ENCODE data around the gene FYN.

FYN gene

DNA sequence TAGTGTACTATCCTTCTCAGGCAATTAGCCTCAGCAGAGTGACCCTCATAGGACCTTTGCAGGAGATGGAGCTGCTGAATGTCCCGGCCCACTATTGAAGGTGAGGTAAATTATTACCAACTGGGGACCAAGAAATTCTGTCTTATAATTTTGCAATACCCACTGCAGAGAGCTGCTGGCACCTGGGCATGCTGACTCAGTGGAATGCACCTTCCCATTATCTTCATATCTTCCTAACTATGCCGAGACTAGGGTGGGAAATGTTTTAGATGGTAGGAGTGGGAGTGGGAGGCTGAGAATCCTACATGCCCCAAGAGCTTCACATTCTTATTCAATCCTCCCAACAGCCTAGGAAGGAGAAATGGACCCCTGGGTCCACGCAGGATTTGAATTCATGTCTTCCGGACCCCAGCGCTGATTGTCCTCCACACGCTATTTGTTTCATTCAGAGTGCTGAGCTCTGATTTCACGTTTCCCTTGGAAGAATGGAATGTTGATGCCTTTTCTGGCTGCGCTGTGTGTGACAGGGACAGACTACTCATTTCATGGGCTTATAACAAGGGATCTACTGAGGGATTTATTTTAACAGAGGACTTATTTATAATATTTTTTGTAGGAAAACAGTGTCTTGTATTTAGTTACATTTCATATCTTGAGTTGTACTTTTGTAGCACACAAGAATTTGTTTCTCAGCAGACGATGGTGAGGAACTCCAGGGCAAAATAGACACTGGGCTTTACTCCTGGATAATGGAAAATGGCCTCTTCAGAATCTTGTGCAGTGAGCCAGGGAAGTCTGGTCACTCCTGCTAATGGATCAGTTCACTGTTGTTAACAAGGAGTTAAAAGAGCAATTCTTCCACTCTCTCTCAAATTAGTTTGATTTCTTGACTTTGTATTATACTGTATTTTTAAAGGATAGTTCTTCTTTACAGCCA is 66.4 kb downstream of the FYN start:
- no peak for DNase-seq (ENCODE audit: low read depth)

DNA sequence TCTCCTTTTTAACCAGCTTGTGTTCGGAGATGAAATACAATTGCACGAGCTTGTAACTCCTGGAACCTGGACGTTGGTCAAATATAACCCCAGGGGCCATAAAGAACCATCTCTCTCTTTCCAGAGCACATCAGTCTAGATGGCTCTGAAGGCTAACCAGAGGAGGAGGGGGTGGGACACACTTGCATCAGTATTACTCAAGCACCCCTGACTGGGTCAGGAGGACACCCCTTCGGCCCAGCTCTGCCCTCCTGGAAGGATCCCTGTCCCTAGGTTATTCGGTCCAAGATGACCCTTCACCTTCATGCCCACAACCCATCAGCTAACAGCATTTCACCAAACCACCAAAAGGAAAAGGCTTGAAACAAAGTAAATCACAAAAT is 67.1 kb downstream of the FYN start:
- no peak for DNase-seq (ENCODE audit: low read depth)

DNA sequence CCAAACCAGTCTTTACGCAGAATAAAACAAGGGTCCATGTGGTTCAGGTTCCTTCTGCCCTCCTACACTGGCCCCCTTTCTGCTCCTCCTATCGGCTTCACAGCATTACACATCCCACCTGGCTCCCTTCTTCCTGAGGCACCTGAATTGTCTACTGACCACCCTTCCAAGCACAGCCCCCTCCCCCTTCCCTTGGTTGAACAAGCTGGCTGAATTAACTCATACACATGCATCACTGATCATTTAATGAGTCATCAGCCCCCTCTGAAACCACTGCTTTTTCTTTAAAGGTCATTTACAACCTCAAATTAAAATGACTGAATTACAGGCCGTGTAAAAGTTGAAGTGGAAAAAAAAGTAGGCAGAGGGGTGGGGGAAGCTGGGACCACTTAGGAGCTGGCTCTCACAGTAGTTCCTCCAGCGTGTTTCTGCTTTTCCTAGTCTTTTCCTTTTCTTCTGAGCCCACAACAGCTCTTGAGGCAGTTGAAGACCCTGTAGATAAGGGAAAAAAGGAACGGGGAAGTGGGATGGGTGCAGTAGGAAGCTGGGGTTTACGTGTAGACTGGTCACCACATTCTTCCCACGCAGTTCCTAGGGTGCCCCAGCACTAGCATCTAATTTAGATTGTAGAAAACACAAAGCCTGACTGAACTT is 67.6 kb downstream of the FYN start:
- DNase-seq (ENCODE audit: low read depth): no peak

DNA sequence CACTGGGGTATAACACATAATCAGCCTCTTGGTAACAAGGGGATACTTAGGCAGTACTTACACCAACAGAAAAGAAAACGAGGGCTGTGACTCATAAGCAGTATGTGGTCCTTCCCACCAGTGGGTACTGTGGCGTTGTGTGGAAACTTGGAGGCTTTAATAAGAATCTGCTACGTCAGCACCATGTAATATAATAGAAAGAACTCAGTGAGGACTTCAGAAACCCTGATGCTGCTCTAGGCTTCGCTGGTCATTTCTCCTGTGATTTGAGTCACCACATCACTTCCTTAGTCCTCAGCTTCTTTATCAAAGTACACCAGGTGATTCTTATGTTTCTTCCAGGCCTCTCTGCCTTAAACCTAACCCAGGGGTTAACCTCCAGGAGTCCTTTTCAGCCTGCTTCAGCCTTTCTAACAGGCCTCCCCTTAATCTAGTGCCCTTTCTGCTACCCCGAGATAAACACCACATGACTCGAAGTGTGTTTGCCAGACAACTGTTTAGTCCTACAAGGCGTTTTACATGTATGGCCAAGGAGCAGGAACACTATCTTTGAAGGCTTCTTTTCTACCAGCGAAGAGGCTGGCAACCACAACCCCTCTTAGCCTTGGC is 68.5 kb downstream of the FYN start:
- DNase-seq (ENCODE audit: low read depth): peak; percentile 65

DNA sequence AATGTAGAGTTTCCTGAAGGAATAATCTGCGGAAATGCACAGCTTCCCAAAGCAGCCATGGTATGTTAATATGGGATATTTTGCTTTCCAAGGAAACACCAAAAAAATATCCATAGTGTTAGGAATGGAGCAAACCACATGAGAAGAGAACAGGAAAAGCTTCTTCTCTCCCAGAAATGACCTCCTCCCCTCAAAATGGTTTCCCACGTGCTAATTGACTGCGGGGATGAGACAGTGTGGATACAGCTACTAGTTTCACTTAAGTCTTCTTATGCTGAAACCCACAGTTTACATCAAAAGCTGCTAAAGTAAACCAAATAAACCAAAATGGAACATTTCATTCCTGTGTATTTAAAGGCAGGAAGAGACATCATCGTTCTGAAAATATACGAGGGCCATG is 69.4 kb downstream of the FYN start:
- no peak for DNase-seq (ENCODE audit: low read depth)

DNA sequence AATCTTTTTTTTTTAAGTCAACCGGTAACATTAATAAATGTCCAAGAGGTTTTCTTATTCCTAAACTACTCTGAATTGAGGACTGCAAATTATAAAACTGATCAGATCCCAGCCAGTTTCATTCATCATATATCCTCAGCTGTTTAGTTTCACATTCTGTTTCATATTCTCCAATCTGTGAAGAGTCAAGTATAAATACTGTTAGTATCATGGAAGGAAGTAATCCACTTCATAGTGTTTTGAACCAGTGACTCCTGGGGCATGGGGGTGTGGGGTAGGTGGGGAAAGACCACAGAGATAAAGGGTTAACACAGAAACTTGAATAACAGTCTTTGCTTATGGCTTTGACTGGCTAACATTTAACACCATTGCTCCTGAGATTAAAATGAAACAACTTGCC is 69.9 kb downstream of the FYN start:
- DNase-seq (ENCODE audit: low read depth): no peak

DNA sequence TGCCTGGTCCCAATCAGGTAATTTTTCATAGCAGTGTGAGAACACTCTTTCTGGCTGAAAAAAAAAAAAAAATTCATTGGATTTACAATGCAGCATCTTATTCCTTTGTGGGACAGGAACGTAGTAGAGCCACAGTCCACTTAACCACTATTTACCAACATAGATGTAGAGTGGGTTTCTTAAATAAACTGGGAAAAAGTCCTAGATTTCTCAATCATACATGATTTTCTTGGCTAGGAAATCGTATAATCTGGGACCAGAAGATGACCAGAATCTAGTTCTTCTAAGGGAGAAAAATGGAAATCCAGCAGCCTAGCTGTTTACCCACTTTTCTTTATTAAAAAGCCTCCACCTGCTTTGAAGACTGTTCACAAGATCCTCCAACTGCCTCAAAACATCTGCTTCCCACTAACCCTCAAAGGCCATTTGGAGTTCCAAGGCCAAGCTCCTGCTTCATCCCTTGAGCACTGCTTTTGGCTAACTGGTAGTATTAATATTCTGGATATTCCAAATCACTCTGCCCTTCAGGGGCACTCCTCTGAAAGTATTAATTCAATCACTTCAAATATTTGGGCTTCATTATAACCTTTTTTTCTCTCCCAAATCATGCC is 70.4 kb downstream of the FYN start:
- DNase-seq (ENCODE audit: low read depth): no peak

DNA sequence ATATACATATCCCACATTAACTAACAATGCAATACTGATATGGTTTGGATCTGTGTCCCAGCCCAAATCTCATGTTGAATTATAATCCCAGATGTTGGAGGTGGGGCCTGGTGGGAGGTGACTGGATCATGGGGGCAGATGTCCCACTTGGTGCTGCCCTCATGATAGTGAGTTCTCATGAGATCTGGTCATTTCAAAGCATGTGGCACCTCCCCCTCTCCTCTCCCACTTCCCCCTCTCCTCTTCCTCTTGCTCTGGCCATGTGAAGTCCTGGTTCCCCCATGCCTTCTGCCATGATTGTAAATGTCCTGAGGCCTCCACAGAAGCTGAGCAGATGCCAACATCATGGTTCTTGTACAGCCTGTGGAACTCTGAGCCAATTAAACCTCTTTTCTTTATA is 71.2 kb downstream of the FYN start:
- no peak for DNase-seq (ENCODE audit: low read depth)

DNA sequence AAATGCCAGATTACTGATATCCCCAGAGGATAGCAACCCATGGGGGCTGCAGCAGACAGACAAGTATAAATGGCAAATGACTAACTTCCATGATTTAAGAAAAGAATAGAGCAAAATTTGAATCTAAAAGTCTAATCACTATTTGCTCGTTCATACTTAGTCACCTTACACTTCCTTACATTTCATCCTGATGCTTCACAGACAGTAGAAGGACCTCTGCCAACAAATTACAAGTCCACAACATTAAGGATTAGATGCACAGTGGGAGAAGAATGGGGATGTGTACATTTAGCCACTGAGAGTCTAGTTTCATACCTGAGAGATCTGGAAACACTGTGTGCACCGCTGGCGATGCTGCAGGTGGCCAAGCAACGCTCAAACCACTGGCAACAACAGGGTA is 72.4 kb downstream of the FYN start:
- no peak for DNase-seq (ENCODE audit: low read depth)

DNA sequence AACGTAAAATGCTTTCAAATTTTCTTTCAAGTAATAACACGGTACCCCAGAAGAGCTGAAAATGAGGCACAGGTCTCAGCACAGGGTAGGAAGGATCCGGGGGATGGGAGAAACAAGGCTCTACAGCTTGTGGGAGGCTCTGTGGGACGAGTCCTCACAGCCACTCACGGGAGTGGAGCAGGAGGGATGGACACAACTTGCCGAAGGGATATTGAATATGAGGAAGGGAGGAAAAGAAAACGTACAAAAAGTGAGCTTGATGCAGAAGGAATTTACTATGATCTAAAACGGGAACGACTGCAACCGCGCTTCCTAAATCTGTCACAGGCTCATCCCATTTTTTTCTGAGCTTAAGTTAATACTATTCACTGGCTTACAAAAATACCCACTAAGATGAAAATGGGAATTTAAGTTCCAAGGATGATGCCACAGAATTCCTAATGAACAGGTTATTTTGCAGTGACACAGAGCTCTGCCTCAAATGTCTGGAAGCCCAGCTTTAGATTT is 72.9 kb downstream of the FYN start:
- no peak for DNase-seq (ENCODE audit: low read depth)

DNA sequence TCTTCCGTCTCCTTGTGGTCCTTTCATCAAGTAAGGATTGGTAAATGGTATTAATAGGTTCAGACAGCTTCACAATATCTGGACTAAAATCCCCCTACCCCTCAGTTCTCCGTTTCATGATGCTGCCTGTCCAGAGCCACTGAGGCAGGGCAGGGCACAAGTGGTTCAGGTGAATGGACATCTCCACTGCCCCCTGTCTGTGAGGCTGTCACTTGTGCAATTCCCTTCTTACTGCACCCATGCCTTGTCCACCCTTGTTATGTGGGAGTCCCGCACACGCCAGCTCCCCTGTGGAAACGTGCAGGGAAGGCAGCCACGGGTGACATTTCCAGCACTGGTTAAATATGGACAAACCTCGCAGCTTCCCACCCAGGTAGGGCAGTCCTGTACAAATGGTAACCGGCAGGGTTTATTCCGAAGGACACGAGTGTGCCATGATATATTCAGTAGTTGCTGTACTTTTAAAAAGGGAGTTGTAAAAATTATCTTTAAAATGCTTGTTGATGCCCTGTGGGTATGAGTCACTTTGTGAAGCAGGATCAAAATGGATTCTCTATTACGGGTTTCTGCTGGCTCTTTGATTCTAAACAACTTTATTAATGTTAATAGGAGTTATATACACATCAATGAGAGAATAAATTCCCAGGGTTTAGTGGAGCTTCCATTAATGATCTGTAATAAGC is 73.5 kb downstream of the FYN start:
- no peak for DNase-seq (ENCODE audit: low read depth)

DNA sequence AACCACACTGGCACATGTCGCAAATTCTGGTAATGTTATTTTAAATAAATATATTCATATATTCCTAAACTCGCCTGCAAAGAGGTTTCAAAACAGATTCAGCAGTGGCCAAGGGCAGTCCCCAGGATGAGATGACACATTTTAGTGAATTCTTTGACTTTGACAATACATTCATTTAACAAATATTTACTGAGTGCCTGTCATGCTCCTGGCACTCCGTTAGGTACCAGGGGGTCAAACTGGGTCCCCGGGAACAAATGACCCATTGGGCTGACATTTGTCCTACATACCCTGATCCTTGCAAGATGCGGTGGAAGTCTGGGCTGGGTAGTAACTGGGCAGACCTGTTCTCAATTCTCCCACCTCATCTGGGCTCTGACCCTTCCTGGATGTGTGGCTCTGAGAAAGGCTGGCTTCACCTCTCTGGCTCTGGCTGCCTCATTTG is 74.9 kb downstream of the FYN start:
- no peak for DNase-seq (ENCODE audit: low read depth)

DNA sequence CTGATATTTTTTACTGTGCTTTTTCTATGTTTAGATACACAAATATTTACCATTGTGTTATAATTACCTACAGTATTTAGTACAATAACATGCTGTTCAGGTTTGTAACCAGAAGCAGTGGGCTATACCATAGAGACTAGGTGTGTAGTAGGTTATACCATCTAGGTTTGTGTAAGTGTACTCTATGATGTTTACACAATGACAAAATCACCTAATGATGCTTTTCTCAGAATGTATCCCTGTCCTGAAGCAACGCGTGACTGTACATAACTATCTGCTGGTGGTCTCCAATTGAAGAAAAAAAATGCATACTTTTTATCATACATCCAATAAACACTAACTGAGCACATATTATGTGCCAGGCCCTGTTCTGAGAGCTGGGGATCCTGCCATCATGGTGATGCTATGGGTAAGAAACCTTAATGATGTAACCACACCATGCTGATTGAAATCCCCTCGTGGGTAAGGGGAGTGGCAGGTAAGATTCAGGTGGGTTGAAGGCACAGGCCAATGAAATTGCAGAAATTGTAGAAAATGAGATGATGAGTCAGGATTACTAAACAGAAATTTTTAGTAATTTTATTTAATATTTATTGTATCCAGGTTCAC is 76.8 kb downstream of the FYN start:
- no peak for DNase-seq (ENCODE audit: low read depth)

DNA sequence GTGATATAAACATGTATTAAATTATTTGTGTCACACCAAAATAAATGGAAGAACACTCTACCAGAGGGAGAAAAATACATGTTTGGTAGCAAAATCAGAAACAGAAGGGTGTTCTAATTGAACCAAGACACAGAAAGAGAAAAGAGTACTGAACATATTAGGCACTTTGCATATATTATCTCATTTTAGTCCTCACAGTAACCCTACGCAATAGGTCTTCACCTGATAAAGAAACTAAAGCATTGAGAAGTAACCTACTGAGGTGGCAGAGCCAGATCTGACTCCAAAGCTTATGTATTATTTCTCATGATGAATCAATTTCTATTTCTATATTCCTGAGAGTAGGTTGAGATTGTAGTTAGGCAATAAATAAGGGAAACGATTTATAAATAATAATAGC is 77.7 kb downstream of the FYN start:
- DNase-seq (ENCODE audit: low read depth): no peak

DNA sequence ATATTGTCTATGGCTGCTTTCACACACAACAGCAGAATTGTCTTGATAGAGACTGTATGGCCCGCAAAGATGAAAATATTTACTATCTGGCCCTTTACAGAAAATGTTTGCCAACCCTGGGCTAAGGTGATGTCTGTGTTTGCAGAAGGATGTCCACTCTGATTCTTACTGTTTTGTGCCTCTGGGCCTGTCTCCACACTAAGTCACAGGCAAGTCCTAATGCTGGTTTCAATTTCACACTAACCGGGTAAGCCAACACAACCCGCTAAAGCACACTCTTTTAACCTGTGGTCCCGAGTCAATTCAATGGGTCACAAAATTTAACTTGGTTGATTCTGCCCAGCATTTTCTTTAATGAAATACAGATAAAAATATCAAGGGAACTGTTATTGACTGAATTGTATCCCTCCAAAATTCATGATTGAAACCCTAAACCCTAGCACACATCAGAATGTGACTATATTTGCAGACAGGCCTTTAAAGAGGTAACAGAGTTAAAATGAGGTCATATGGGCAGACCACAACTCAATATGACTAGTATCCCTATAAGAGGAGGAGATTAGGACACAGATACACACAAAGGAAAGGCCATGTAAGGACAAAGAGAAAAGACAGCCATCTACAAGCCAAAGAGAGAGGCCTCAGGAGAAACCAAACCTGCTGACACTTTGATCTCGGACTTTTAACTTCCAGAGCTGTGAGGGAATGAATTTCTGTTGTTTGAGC is 78.4 kb downstream of the FYN start:
- DNase-seq (ENCODE audit: low read depth): no peak

DNA sequence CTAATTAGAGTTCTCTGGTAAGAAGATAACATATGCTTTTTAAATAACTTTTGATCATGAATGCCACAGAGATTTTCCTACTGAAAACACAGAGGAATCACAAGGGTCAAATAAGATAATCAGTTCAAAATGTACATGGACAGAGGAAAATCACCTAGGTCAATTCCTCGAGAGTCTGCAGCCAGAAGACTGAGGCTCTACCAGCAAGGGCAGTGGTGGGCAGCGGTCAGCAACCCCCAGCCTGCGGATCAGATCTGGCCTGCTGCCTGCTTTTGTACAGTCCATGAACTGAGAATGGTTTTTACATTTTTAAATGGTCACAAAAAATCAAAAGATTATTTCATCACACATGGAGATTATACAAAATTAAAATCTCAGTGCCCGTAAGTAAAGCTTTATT is 79.0 kb downstream of the FYN start:
- DNase-seq (ENCODE audit: low read depth): no peak

DNA sequence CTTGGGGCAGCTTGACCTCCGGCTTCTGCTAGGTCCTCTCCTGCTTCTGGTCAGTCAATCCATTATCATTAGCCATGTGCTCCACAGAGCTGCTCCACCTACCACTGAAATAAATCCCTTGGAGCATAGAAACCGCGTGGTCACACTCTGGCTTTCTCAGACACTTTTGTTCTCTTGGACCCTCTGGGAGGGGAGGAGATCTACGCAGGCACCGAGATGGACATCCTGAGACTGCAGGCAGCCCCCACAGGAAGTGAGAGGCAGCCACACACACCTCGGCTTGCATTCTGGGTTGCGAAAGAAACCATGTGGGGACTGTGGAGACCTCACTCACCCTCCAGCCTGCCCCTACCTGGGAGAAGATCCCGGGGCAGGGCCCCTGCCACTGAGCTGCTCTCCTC is 79.5 kb downstream of the FYN start:
- DNase-seq (ENCODE audit: low read depth): no peak

DNA sequence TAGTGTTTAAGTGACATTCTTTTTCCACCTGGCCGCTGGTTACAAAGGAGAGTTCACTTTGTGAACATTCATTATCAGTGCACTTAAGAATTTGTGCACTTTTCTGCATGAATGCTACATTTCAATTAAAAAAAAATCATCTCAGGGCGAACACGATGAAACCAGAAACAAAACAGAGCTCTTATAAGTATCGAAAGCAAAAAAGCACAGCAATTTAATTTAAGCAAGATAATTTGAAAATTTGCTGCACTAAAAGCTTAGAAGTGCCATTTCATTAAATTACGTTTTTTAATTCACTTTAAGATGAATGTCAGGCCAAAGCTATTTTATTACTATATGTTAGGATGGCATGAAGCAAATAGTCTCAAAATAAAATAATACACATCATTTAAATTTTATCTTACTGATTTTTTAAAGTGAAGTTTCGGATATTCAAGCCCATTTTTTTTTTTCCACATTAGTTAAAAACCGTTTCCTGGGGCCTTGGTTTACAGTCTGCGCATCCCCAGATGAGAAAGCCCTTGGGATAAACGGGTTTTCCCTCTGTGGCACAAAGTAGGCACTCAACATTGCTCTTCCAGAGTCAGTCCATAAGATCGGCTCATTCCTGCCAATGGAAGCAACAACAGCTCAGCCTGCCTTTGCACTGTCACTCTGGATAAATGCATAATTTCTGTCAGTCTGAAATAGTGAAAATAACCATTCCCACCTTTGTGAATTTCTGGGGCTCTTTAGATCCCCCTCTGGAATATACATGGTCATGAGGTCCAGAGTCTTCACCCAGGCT is 80.1 kb downstream of the FYN start:
- DNase-seq (ENCODE audit: low read depth): no peak

DNA sequence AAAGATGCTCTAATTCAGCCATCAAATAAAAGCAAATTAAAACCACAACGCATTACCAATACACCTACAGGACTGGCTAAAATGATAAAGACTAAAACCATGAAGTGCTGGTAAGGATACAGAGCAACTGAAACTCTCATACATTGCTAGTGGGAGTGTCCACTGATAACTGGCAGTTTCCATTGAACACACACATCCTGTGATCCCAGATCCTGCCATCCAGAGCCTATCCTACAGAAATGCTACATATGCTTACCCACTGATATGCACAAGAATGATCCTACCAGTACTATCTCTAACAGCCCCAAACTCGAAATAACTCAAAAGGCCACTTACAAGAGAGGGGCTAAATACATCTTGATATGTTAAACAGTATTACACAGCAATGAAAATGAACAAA is 81.0 kb downstream of the FYN start:
- no peak for DNase-seq (ENCODE audit: low read depth)

DNA sequence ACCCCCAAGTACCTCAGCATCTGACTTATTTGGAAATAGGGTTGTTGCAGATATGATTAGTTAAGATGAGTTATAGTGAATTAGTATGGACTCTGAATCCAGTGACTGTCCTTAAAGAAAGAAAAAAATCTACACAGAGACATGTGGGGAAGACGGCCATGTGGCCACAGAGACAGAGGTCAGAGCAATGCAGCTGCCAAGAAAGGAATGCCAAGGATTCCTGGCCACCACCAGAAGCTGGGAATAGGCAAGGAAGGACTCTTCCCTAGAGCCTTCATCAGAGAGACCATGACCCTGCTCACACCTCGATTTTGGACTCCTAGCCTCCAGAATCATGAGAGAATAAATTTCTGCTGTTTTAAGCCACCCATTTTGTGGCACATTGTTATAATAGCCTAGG is 81.8 kb downstream of the FYN start:
- no peak for DNase-seq (ENCODE audit: low read depth)
